Natural killer cell (primary cell): Measurements from ENCODE around the gene KRTAP5-2. TPM values are rescaled to one million over a fixed set of nuclear protein-coding genes. Genes with fewer than 3 reads are reported as not detected.

Experiments used
- ATAC-seq, 3 donors: fragments of 150-1000 bp in 2 of 3; fragments of 200-7000 bp in 1 of 3; cut with Tn5 transposase; 1 replicate in 1 of 3; 2 replicates in 2 of 3; pipeline ENCODE4 v1.10.0; 2021; ENCODE audit warnings: mild to moderate bottlenecking in 2 of 3, moderate library complexity in 2 of 3
- DNase-seq, 2 donors: peaks; one replicate each; pipeline versions ENCODE4 v3.0.0 to v3.0.0-alpha.2; 2013 to 2021; ENCODE audit warnings: mixed read lengths in 1 of 2
- H3K27ac ChIP-seq: one replicate; pipeline ENCODE4 v1.5.1; 2013; ENCODE audit warnings: mild to moderate bottlenecking, low read length
- H3K27me3 ChIP-seq: one replicate; pipeline ENCODE4 v1.6.1; 2013; ENCODE audit warnings: low read length; ENCODE audit not compliant: control insufficient read depth, insufficient read depth
- H3K36me3 ChIP-seq: one replicate; pipeline ENCODE4 v1.6.1; 2013; ENCODE audit warnings: low read length; ENCODE audit not compliant: control insufficient read depth, insufficient read depth
- H3K4me1 ChIP-seq: one replicate; pipeline ENCODE4 v1.6.1; 2013; ENCODE audit warnings: low read length; ENCODE audit not compliant: control insufficient read depth, insufficient read depth
- H3K4me3 ChIP-seq: one replicate; pipeline ENCODE4 v1.5.1; 2013; ENCODE audit warnings: low read length
- H3K9me3 ChIP-seq: one replicate; pipeline ENCODE4 v1.6.1; 2013; ENCODE audit warnings: low read length; ENCODE audit not compliant: control insufficient read depth, insufficient read depth
- H3K27ac Mint-ChIP-seq, 2 donors: one replicate each; pipeline ENCODE4 v1.8.0; 2022; ENCODE audit warnings: mild to moderate bottlenecking in 2 of 2, mixed read lengths in 2 of 2, moderate library complexity in 1 of 2
- H3K27me3 Mint-ChIP-seq, 2 donors: one replicate each; pipeline ENCODE4 v1.8.0; 2022; ENCODE audit warnings: low read depth in 2 of 2, mixed read lengths in 2 of 2
- H3K36me3 Mint-ChIP-seq: one replicate; pipeline ENCODE4 v1.8.0; 2022; ENCODE audit warnings: mixed read lengths
- H3K4me1 Mint-ChIP-seq, 2 donors: one replicate each; pipeline ENCODE4 v1.8.0; 2022; ENCODE audit warnings: mixed read lengths in 2 of 2
- H3K4me3 Mint-ChIP-seq: one replicate; pipeline ENCODE4 v1.8.0; 2022; ENCODE audit warnings: mild to moderate bottlenecking, moderate library complexity, mixed read lengths
- H3K9me3 Mint-ChIP-seq, 2 donors: one replicate each; pipeline ENCODE4 v1.8.0; 2022; ENCODE audit warnings: mixed read lengths in 2 of 2
- WGBS: methylation state at CpG from one replicate; pipeline ENCODE4 v1.1.7; 2013; ENCODE audit warnings: missing lambda C conversion rate; ENCODE audit not compliant: insufficient coverage; 5-methylcytosine and 5-hydroxymethylcytosine counted together
- intact Hi-C: fragments of 100-400 bp; cut with micrococcal nuclease; formaldehyde crosslinking; loops from one replicate; pipeline ENCODE4 v1.14.2; 2022
- total RNA-seq, 4 donors: library from RNA; stranded (reverse); fragments of 120-200 nt in 1 of 4; gene quantifications; one replicate each; pipeline versions ENCODE4 v1.2.3 to v1.2.4, GENCODE V29; 2013 to 2022
- TF ChIP-seq, protein P1 (sequence below): fragments of 200-600 bp; IDR thresholded peaks from one replicate; pipeline ENCODE4 v1.8.0; 2022; ENCODE audit warnings: antibody characterized with exemption

Gene KRTAP5-2
- total RNA-seq, 3 donors from 2014 or later (not counting 1 experiment from before 2014, with no cell fraction given), result not detected

DNA sequence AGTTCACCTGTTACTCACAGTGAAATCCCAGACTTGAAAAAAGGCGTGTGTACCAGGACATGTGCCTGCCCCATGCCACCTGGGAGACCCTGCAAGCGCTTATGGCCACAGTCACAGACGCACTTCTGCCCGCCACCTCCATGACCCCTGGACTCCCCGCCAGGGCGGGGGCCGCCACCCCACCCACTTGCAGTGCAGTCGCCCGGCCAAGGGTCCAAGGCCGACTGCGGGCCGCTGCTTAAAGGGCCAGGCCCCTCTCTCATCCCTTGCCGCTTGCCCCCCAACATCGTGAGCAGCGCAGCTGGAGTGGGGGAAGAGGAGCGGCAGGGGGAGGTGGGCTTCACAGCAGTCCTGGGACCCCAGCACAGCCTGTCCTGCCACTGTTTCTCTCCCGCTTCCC is 36.8 kb downstream of the KRTAP5-2 start:
- H3K4me3 ChIP-seq, result no peak overlapping the region
- intact Hi-C loops, result no loop called here
- no peaks in the 10 kb centered on the region for H3K9me3 ChIP-seq
- DNase-seq (peak in 1 of 2 donors; percentile 6), ATAC-seq (no peak)
- H3K4me1 ChIP-seq, result peaks cover under 1% of the 10 kb centered on the region
- Mint-ChIP-seq H3K36me3 (no peaks in the 10 kb centered on the region), H3K27me3 (peaks cover 0 to 8% of the 10 kb centered on the region in 2 donors), H3K27ac (peak overlapping the region; percentile 57 to 61), H3K4me3 (no peak overlapping the region), H3K4me1 (peaks cover 0 to 5% of the 10 kb centered on the region in 2 donors), H3K9me3 (no peaks in the 10 kb centered on the region)
- TF ChIP-seq, protein P1, sequence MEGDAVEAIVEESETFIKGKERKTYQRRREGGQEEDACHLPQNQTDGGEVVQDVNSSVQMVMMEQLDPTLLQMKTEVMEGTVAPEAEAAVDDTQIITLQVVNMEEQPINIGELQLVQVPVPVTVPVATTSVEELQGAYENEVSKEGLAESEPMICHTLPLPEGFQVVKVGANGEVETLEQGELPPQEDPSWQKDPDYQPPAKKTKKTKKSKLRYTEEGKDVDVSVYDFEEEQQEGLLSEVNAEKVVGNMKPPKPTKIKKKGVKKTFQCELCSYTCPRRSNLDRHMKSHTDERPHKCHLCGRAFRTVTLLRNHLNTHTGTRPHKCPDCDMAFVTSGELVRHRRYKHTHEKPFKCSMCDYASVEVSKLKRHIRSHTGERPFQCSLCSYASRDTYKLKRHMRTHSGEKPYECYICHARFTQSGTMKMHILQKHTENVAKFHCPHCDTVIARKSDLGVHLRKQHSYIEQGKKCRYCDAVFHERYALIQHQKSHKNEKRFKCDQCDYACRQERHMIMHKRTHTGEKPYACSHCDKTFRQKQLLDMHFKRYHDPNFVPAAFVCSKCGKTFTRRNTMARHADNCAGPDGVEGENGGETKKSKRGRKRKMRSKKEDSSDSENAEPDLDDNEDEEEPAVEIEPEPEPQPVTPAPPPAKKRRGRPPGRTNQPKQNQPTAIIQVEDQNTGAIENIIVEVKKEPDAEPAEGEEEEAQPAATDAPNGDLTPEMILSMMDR, result no peak
- 95% methylated on average over 17 of the region's 17 CpGs for WGBS
- H3K27ac ChIP-seq, result no peak overlapping the region
- no peaks in the 10 kb centered on the region for H3K36me3 ChIP-seq
- no peaks in the 10 kb centered on the region for H3K27me3 ChIP-seq

DNA sequence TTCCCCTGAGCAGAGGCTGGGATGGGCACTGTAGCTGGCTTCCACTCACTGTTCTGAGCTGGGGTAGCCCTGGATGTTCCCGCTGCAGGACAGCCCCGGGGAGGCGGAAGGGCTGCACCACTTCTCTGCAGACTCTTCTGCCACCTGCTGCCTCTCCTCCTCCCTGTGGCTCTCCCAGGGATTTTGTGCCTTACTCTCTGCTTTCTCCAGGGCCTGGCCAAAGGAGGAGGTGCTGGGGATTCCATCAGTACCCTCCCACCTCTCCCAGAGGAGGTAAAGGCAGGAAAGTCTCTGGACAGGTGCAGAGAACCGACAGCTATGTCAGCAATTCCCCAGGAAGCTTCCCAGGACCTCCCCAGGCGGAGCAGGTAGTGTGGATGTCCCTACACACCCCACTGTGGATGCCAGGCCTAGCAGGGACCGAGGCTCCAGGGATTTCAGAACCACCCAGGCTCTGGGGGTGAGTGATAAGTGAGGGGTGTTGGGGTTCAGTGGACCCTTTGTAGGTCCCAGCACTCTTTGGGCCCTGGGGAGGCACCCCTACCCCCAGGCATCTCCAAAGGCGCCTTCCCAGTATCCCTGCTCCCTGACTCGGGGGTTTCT is 37.3 kb downstream of the KRTAP5-2 start:
- WGBS, result 90% methylated on average over 7 of the region's 8 CpGs
- DNase-seq, result peak in 1 of 2 donors; percentile 3
- peaks cover 0 to 5% of the 10 kb centered on the region in 2 donors for H3K4me1 Mint-ChIP-seq

GRCh38 chr11:1560002-1560648 is 38.0 kb downstream of the KRTAP5-2 start:
- intact Hi-C loops, result no loop called here
- Histone ChIP-seq H3K4me1 (no peaks in the 10 kb centered on the region), H3K36me3 (no peaks in the 10 kb centered on the region), H3K27me3 (peaks cover 2% of the 10 kb centered on the region), H3K9me3 (no peaks in the 10 kb centered on the region), H3K4me3 (no peak overlapping the region), H3K27ac (no peak overlapping the region)
- Mint-ChIP-seq H3K4me1 (peaks cover 0 to 5% of the 10 kb centered on the region in 2 donors), H3K36me3 (no peaks in the 10 kb centered on the region), H3K4me3 (peak overlapping the region; percentile 35), H3K27me3 (peaks cover 0 to 7% of the 10 kb centered on the region in 2 donors), H3K9me3 (no peaks in the 10 kb centered on the region), H3K27ac (peak overlapping the region; percentile 44 to 51)
- TF ChIP-seq, protein P1, result no peak
- ATAC-seq (no peak), DNase-seq (peak in 1 of 2 donors; percentile 18)
- 81% methylated on average over 13 of the region's 15 CpGs for WGBS

More for the DNA sequence above, 37.3 kb downstream of the KRTAP5-2 start:
- TF ChIP-seq, protein P1, result no peak
- H3K36me3 Mint-ChIP-seq, result no peaks in the 10 kb centered on the region
- ATAC-seq, result no peak
- Histone ChIP-seq H3K27ac (no peak overlapping the region), H3K4me3 (no peak overlapping the region), H3K9me3 (no peaks in the 10 kb centered on the region), H3K4me1 (no peaks in the 10 kb centered on the region), H3K27me3 (no peaks in the 10 kb centered on the region), H3K36me3 (no peaks in the 10 kb centered on the region)
- no peaks in the 10 kb centered on the region for H3K9me3 Mint-ChIP-seq
- H3K27me3 Mint-ChIP-seq, result peaks cover 0 to 8% of the 10 kb centered on the region in 2 donors
- intact Hi-C loops, result no loop called here
- no peak overlapping the region for H3K27ac Mint-ChIP-seq
- no peak overlapping the region for H3K4me3 Mint-ChIP-seq
